Stimulated activated CD8-positive, alpha-beta memory T cell treated with anti-CD3 and anti-CD28 coated beads, Interleukin-12 subunit alpha, Interleukin-12 subunit beta, amount 100 ng/mL, for 4 hours (primary cell): Measurements from ENCODE around the gene MYO15A.

Experiments used
- DNase-seq: peaks from one replicate; pipeline ENCODE4 v3.0.0-alpha.2; 2020; ENCODE audit warnings: low read depth

Gene MYO15A

GRCh38 chr17:18102640-18103039, 5.9 kb upstream of the MYO15A start:
- no peak for DNase-seq

- no peak for DNase-seq
Observed at GRCh38 chr17:18105027-18105426, 3.5 kb upstream of the MYO15A start.

GRCh38 chr17:18105595-18105994, 3.0 kb upstream of the MYO15A start:
- DNase-seq, result no peak

GRCh38 chr17:18106211-18106610, 2.3 kb upstream of the MYO15A start:
- DNase-seq, result no peak

- DNase-seq, result no peak
Observed at GRCh38 chr17:18107061-18107790, 1.3 kb upstream of the MYO15A start.

- no peak for DNase-seq
Observed at GRCh38 chr17:18107971-18108370, 585 bp upstream of the MYO15A start.

- no peak for DNase-seq
Observed at GRCh38 chr17:18109935-18110485, 1.5 kb downstream of the MYO15A start.

GRCh38 chr17:18110636-18111145, 2.1 kb downstream of the MYO15A start:
- DNase-seq, result no peak

- DNase-seq, result no peak
Observed at GRCh38 chr17:18111330-18111971, 2.9 kb downstream of the MYO15A start.

GRCh38 chr17:18115517-18115916, 7.0 kb downstream of the MYO15A start:
- DNase-seq, result no peak

GRCh38 chr17:18116078-18116477, 7.5 kb downstream of the MYO15A start:
- DNase-seq, result no peak

GRCh38 chr17:18117533-18117932, 9.0 kb downstream of the MYO15A start:
- DNase-seq, result no peak

GRCh38 chr17:18117982-18118975, 9.7 kb downstream of the MYO15A start:
- DNase-seq, result no peak

- no peak for DNase-seq
Observed at GRCh38 chr17:18119166-18119745, 10.7 kb downstream of the MYO15A start.

GRCh38 chr17:18119938-18120337, 11.4 kb downstream of the MYO15A start:
- no peak for DNase-seq

- no peak for DNase-seq
Observed at GRCh38 chr17:18120461-18121017, 12.0 kb downstream of the MYO15A start.

GRCh38 chr17:18121144-18121910, 12.8 kb downstream of the MYO15A start:
- DNase-seq, result no peak

- no peak for DNase-seq
Observed at GRCh38 chr17:18122990-18123753, 14.6 kb downstream of the MYO15A start.

GRCh38 chr17:18124345-18125126, 16.0 kb downstream of the MYO15A start:
- DNase-seq, result no peak
